GM19467 (cell line): ENCODE data around the gene ERMAP.
A peak's percentile ranks its signal among the peaks of the same experiment; 100 is the strongest.
"Not testable (repeated sequence)": the region's sequence is repeated elsewhere in the genome, so short reads cannot be mapped to it uniquely, and the experiment has no call there.

Experiments
- ATAC-seq: cut with Tn5 transposase; IDR thresholded peaks from one replicate; pipeline ENCODE4 v1.9.1; 2021; ENCODE audit warnings: mild to moderate bottlenecking, moderate library complexity; ENCODE audit not compliant: unreplicated experiment

The ERMAP gene

DNA sequence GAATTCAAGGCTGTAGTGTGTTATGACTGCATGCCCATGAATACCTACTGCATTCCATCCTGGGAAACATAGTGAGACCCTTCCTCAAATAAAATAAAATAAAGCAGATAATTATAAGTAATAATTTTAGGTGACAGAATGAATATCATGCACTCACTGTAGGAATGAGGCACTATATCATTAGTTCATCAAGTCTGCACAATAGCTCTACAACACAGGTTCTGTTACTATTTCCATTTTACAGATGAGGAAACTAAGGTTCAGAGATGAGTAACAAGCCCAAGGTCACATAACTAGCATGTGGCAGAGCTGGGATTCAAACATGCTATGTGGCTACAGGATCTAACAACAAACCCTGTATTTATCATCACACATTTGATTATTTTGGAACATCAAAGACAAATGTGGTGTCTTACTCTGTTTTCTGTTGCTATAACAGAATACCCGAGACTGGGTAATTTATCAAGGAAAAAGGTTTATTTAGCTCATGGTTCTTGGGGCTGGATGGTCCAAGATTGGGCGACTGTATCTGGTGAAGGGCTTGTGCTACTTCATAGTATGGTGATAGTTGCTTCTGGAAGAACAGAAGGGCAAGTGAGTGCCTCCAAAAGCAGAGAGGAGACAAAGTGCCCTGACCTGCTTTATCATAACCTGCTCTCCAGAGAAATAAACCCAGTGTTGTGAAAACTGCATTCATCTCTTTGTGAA lies 24.7 kb downstream of the ERMAP start:
- ATAC-seq, result no peak

DNA sequence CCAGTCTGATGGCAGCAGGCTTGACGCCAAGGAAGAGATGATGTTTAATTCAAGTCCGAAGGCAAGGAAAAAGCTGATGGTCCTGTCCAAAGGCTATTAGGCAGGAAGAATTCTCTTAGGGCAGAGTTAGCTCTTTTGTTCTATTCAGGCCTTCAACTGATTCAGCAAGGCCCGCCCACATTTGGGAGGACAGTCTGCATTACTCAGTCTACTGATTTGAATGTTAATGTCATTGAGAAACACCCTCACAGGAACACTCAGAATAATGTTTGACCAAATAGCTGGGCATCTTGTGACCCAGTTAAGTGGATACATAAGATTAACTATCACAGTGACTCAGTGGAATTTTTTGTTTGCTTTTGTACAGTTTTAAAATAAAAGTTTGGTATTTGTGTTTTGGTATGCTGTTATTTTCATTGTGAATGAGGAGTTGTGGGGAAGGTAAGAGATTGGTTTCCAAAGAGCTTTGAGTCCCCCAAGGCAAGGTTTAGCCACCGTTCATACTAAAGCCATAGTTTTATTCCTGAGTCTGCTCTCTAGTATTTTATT lies 27.7 kb downstream of the ERMAP start:
- no peak for ATAC-seq

GRCh38 chr1:42845193-42845592 lies 28.3 kb downstream of the ERMAP start:
- ATAC-seq, result no peak

- ATAC-seq, result no peak
These were observed 28.9 kb downstream of the ERMAP start for GRCh38 chr1:42845866-42846256.

GRCh38 chr1:42846257-42847110 lies 29.6 kb downstream of the ERMAP start, which contains the start of gene ZNF691:
Gene ZNF691, plus strand, starts transcription at chr1:42846613. Its CDS starts 3,046 bp downstream, at chr1:42849659.
- peak; percentile 93 for ATAC-seq

- no peak for ATAC-seq
These were observed 30.2 kb downstream of the ERMAP start for GRCh38 chr1:42847111-42847595.

- no peak for ATAC-seq
These were observed 31.0 kb downstream of the ERMAP start for GRCh38 chr1:42847721-42848460.

- ATAC-seq, result no peak
These were observed 32.1 kb downstream of the ERMAP start for GRCh38 chr1:42848823-42849537.

DNA sequence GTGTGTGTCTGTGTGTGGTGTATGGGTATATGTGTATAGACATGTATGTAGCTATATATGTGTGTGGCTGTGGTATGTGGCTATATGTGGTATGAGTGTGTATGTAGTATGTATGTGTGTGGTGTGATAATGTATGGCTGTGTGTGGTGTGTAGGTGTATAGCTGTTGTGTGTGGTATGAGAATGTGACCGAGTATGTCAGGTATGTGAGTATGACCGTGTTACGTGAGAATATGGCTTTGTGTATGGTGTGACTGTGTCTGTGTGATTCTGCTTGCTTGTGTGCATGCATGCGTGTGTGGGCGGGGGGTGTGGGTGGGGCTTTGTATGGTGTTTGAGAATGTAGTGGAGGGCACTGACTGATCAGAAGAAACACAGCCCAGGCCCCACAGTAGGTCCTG lies 33.0 kb downstream of the ERMAP start:
- ATAC-seq, result no peak

- ATAC-seq, result no peak
These were observed 34.5 kb downstream of the ERMAP start for GRCh38 chr1:42851420-42851819.

DNA sequence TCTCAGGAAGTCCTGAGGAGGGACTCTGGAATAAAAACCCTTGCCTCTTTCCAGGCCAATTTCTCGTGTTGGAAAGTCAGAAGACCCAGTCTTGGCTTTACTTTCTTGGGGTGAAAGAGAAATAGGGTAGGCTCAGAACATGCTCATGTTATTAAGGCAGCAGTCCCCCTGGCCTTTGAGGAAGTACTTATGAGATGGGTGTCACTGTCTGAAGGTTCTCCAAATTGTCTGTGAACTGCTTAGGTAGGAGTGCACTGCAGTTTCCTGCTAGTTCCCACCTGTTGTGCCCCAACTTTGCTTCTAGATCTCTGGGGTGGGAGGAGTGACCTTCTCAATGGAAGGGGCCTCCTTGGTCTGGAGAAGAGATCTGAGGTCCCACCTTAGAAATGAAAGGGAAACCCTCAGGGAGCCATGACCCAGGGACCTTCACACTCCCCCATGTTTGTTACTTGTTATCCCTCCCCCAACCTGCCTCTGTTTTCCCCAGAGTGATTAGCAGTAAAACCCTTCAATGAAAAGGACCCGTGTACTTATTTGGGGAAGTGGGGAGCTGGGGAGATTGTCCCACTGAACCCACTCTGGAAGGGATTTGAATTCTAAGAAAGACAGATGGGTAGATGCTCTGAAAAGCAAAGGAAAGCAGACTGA lies 35.2 kb downstream of the ERMAP start:
- no peak for ATAC-seq

GRCh38 chr1:42852608-42852980 lies 35.7 kb downstream of the ERMAP start:
- no peak for ATAC-seq

DNA sequence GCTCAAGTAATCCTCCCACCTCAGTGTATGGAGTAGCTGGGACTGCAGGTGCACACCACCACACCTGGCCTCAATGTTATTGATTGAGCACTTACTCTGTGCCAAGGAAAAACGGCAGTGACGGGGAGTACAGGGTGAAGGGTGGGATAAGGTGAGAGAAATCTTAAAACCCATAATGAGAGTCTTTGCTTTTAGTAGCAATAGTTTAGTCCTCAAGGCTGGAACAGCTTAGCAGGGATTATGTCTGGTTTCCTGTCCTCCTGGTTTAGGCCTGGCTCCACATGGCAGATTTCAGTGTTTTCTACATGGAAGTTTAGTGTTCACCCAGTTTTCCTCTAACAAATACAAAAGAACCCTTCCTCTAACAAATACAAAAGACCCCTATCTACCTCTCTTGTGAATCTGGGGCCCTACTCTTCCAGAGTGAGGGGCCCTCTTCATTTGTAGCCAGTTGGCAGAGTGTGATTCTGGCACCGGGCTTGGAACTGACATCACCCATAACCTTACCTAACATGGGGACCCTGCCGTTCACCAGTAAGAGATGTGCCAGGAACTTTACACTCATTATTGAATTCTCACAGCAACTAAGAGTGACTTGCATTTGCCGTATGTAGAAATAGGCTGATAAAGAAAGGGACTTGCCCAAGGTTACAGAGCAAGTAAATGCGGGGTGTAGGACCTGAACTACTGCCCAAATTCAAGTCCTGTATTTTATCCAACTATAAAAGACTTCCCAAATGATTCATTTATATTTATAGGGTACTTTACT lies 36.4 kb downstream of the ERMAP start:
- no peak for ATAC-seq

DNA sequence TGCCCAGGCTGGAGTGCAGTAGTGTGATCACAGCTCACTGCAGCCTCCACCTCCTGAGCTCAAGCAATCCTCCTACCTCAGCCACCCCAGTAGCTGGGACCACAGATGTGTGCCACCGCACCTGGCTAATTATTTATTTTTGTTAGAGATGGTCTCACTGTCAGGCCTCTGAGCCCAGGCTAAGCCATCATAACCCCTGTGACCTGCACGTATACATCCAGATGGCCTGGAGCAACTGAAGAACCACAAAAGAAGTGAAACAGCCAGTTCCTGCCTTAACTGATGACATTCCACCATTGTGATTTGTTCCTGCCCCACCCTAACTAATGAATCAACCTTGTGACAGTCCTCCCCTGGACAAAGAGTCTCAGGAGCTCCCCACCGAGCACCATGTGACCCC lies 39.6 kb downstream of the ERMAP start:
- ATAC-seq, result not testable (repeated sequence)

DNA sequence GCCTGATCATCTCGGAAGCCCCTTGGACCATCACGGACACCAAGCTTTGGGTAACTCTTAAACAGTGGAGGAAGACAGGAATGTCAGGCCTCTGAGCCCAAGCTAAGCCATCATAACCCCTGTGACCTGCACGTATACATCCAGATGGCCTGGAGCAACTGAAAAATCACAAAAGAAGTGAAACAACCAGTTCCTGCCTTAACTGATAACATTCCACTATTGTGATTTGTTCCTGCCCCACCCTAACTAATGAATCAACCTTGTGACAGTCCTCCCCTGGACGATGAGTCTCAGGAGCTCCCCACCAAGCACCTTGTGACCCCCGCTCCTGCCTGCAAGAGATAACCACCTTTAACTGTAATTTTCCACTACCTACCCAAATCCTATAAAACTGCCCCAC lies 42.4 kb downstream of the ERMAP start:
- ATAC-seq, result not testable (repeated sequence)

DNA sequence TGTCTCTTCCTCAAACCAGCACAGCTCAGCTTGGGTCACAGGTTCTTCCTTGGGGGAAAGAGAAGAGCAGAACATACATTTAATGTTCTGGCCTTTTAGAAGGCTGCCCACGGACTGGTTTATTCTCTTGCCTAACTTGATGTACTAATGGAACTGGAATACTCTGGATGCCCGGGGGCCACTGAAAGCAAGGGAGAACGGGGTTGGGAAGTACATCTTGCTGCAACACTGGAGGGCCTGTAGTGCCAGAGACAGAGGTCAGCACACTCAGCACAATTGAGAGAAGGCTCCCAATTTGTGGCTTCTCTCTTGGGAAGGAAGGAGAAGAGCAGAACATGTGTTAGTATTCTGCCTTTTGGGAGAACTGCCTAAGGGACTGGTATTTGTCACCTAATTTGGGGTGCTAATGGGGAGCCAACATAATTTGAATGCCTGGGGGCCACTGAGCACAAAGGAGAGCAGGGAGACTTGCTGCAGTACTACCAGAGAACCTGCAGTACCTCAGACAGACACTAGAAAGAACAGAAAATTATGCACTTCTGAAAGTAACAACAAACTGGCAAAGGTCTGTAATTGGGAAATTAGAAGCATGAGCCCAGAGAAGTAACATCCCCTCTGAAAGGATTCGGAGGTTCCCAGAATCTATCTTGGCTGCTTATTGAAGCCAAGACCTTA lies 43.6 kb downstream of the ERMAP start:
- ATAC-seq, result no peak

GRCh38 chr1:42861014-42861399 lies 44.1 kb downstream of the ERMAP start:
- ATAC-seq, result no peak

DNA sequence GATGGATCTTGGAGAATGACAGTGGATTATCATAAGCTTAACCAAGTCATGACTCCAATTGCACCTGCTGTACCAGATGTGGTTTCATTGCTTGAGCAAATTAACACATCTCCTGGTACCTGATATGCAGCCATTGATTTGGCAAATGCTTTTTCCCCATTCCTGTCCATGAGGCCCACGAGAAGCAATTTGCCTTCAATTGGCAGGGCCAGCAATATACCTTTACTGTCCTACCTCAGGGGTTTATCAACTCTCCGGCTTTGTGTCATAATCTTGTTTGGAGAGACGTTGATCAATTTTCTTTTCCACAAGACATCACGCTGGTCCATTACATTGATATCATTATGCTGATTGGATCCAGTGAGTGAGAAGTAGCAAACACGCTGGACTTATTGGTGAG lies 49.6 kb downstream of the ERMAP start:
- no peak for ATAC-seq

- ATAC-seq, result not testable (repeated sequence)
These were observed 51.5 kb downstream of the ERMAP start for GRCh38 chr1:42868466-42868865.
